Peyer's patch (tissue), 4 donors: ENCODE results near the gene ELOVL7.
A peak's percentile ranks its signal among the peaks of the same experiment; 100 is the strongest.

Experiments
- POLR2A ChIP-seq, 2 donors: fragments of 450-650 bp; IDR thresholded peaks; one replicate each; pipeline ENCODE4 v1.5.1; 2017; ENCODE audit warnings: antibody characterized with exemption in 2 of 2, mild to moderate bottlenecking in 2 of 2, moderate library complexity in 2 of 2
- TF ChIP-seq, protein P1 (sequence below), 6 experiments: fragments of 450-650 bp in 4 of 6; fragments of 200-600 bp in 2 of 6; sonication (generic) in 1 of 6; IDR thresholded peaks; one replicate each; pipeline ENCODE4 v1.5.1; 2017 to 2019; ENCODE audit warnings: antibody characterized with exemption in 6 of 6, mild to moderate bottlenecking in 3 of 6, moderate library complexity in 1 of 6

DNA sequence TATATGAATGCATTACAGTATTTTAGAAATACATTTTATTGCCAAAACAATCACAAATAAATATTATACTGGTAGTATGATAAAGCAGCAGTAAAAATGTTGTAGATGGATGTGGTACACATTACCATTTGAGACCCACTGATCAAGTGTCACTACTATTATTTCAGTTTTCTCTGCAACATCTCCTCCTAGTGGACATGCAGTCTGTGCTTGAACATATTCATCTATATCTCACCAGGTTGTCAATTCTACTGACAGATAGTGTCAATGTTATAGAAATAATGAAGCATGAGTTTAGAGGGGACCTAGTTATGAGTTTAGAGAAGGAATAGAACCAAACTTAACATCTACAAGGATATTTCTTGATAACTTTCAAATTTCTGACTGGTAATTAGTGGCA is 39.2 kb upstream of the ELOVL7 start:
- TF ChIP-seq, protein P1, sequence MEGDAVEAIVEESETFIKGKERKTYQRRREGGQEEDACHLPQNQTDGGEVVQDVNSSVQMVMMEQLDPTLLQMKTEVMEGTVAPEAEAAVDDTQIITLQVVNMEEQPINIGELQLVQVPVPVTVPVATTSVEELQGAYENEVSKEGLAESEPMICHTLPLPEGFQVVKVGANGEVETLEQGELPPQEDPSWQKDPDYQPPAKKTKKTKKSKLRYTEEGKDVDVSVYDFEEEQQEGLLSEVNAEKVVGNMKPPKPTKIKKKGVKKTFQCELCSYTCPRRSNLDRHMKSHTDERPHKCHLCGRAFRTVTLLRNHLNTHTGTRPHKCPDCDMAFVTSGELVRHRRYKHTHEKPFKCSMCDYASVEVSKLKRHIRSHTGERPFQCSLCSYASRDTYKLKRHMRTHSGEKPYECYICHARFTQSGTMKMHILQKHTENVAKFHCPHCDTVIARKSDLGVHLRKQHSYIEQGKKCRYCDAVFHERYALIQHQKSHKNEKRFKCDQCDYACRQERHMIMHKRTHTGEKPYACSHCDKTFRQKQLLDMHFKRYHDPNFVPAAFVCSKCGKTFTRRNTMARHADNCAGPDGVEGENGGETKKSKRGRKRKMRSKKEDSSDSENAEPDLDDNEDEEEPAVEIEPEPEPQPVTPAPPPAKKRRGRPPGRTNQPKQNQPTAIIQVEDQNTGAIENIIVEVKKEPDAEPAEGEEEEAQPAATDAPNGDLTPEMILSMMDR (IDR thresholded peaks at IDR 0.05): peak in 3 of 6 experiments; percentile 60 to 65 (median 61)
- no peak for TF ChIP-seq POLR2A (IDR thresholded peaks at IDR 0.05)
